Astrocyte (in vitro differentiated cells and primary cell): ENCODE measurements around the gene CFAP74.

Experiments used
- CTCF ChIP-seq: IDR thresholded peaks from 2 replicates; pipeline ENCODE4 v1.5.1; 2011; ENCODE audit warnings: low read depth, mild to moderate bottlenecking, inconsistent platforms, low read length, moderate library complexity; ENCODE audit not compliant: insufficient read depth
- EZH2 ChIP-seq: IDR thresholded peaks from 2 replicates; pipeline ENCODE4 v1.6.1; 2012; ENCODE audit warnings: mild to moderate bottlenecking, low read length, inconsistent platforms; ENCODE audit not compliant: insufficient read depth

GRCh38 chr1:1956101-1956500, 47.5 kb downstream of the CFAP74 start:
- TF ChIP-seq EZH2 (no peak), CTCF (no peak)
